HPDE6-E6E7 (cell line): ENCODE results near the gene ZNF211.

Source experiments
- DNase-seq: peaks from one replicate; pipeline ENCODE4 v3.0.0; 2011; ENCODE audit warnings: missing footprints; ENCODE audit errors: extremely low spot score

The ZNF211 gene

DNA sequence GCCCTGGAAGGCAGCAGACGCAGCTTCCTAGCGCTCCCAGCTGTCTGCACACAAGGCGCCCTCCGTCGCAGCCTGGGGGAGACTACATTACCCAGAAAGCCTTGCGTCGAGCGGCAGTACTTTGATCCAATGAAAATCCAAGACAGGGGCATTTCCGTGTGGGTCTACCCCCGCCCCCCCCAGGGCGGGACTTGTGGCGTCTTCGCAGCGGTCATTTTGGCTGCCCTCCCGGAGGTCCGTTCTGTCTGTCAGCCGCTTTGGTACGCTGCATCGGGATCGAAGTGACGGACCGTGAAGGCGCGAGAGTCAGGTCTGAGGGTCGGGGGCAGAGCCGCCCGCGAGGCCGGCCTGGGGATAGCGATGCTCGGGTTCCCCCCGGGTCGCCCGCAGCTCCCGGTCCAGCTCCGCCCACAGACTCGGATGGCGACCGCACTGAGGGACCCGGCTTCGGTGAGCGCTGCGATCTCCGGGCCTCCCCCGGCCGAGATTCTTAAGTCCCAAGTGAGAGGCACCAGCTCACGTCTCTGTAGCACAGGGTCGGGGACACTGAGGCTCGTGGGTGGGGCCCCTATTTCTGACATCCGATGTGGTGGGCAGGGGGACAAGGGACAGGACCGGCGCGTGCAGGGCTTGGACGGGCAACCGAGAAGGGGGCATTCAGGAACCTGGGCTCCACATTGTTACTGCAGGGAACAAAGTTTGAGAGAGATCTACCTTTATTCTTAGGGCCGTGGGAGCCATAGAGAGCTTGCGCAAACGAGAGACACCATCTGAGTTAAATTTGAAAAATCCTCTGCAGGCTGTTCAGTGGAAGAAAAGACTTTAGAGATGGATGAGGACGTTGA is at the start of gene ZNF211:
TSS of gene ZNF211 (plus strand) at position 182 of the 845 bp plus-strand sequence. CDS start at position 361, 179 bp downstream.
- peak; percentile 93 for DNase-seq

DNA sequence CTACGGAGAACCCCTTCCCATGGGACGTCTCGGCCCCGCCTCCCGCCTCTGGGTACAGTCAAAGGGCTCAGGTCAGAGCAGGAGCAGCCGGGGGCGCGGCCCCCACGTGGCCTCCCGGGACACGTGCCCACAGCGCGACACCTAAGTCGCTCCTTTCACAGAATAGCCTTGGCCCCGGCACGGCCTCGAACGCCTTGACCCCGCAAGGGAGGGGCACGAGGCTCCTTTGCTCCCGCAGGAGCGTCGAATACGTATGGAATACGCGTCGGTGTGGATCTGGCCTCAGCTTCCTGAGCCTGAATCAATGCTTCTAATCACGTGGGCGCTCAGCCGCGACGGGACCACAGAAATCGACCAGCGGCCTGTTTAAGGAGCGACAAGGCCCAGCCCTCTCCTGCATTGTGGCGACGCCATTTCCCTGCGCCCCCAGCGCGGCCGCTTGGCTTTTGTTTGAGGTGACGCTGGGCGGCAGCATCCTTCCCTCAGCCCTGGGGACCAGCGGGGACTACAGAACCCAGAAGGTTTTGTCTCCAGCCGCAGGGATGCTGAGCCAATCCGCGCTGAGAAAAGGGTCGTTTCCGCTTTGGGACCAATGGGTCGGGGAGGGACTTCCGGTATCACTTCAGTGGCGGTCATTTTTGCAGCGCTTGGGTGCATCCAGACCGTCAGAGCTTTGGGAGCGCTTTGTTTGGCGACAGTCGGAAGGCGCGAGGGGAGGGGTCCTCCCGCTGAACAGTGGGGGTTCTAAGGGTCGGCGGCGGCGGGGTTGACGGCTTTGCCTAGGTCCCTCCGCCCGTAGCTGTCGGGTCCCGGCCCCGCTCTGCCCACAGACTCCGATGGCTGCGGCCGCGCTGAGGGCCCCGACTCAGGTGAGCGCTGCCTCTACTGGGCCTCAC is 49.2 kb upstream of the ZNF211 start, which contains the start of gene ZIK1:
TSS of gene ZIK1 (plus strand) at position 625 of the 896 bp plus-strand sequence. CDS start at position 837, 212 bp downstream.
- DNase-seq = peak; percentile 97

DNA sequence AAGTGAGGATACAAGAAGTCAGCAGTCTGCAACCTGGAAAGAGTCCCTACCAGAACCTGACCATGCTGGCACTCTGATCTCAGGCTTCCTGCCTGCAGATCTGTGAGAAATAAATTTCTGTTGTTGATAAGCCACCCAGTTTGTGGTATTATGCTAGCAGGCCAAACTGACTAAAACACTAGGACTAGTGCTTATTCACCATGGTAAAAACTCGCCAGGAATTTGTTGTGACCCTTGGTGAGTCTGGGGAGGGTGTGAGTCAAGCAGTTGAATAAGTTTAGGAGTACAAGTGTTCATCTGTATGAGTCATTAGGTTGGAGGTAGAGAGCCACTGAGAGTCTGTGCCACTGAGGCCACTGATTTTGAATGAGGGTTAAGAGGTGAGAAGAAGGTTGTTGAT is 45.4 kb upstream of the ZNF211 start:
- no peak for DNase-seq

DNA sequence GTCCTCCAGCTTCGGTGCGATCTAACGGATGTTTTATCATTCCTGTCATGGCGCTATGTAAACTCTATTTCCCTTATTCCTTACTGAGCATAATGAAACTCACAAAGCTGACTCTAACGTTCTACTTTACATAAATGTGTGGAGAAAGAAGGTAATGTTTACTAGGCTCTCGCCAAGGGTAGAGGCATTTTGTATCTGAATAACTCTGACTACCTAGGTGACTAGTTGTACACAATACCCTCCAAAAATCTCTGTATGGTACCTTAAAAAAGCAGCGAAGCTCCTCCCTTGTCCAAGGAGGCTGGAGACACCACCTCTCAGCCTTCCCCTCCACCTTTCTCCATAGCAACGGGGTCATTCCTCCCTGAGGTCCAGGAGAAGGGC is 33.6 kb upstream of the ZNF211 start:
- DNase-seq = no peak

DNA sequence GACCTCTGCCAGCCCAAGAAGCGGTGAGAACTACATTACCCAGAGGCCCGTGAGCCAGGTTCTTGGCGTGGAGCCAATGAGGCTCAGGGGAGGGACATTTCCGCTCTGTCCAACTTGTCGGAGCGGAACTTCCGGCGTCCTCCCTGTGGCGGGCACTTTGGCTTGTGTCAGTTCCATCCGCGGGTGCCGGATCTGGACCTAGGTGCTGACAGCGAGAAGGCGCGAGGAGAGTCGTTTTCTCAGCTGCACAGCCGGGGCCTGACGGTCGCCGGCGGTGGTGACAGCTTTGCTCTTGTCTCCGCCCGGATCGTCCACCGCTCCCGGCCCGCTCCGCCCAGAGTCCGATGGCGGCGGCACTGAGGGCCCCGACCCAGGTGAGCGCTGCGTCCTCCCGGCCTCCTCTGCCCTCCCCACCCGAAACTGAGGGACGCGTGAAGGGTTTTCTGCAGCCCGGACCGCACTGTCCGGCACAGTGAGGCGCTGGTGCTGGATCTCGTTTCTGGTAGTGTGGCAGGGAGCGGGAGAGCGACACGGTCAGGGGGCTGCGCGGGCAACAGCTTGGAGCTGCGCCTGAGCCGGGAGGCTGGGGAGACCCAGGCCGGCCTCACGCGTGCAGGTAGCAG is 33.1 kb upstream of the ZNF211 start, which contains the start of gene ZNF530:
TSS of gene ZNF530 (plus strand) at position 125 of the 623 bp plus-strand sequence. CDS start 4,461 bp downstream, outside the sequence.
- DNase-seq = peak; percentile 91

DNA sequence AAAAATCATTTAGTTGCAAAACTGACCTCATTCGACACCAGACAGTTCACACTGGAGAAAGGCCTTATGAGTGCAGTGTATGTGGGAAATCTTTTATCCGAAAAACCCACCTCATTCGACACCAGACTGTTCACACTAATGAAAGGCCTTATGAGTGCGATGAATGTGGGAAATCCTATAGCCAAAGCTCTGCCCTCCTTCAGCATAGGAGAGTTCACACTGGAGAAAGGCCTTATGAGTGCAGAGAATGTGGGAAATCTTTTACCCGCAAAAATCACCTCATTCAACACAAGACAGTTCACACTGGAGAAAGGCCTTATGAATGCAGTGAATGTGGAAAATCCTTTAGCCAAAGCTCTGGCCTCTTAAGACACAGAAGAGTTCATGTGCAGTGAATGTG is 26.0 kb upstream of the ZNF211 start:
- DNase-seq = no peak

DNA sequence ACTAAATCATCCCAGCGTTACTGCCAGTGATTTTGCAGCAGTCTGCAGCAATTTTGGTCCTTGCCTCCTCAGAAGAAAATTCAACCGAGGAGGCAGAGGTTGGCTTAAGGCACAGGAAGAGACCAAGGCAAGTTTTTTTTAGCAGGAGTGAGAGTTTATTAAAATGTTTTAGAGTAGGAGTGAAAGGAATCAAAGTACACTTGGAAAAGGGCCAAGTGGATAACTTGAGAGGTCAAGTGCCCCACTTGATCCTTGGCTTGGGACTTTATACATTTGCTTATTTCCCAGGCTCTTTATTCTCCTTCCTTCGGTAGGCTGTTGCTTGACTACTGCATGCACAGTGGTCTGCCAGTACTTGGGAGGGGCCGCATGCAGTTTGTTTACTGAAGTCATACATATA is 21.9 kb upstream of the ZNF211 start:
- DNase-seq = no peak

DNA sequence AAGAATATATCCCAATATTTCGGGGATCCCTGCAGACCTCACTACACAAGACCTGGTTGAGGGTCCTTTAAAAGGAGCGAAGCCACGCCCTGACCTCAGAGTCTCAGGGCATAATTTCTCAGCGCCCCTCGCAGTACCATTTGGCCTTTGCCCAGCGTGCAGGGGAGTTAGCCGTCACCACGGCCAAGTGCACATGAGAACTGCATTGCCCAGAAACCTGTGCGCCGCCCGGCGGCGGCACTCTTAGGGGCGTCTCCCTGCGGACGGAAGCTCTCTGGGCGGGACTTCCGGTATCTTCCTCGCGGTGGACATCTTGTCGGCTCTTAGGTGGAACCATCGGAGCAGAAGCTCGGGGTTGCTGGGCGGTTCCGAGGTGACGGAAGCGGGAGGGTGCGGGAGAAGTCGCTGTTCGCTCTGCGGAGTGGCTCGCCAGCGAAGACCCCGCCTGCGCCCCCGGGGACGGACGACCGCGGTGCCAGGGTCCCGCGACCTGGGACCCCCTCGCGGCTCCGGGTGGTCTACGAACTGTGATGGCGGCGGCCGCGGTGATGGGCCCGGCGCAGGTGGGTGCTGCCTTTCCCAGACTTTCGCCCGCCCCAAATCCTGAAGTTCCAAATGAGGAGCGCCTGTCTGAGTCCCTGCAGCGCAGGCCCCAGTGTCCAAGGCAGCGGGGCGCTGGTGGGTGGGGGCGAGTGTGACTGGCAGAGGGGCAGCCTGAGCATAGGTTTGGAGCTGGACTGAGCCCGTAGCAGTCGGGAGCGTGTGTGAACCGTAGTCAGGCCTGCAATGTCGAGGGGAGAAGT is 18.8 kb upstream of the ZNF211 start, which contains the start of gene ZNF134:
TSS of gene ZNF134 (plus strand) at position 302 of the 803 bp plus-strand sequence. CDS start 5,227 bp downstream, outside the sequence.
- DNase-seq = peak; percentile 96

DNA sequence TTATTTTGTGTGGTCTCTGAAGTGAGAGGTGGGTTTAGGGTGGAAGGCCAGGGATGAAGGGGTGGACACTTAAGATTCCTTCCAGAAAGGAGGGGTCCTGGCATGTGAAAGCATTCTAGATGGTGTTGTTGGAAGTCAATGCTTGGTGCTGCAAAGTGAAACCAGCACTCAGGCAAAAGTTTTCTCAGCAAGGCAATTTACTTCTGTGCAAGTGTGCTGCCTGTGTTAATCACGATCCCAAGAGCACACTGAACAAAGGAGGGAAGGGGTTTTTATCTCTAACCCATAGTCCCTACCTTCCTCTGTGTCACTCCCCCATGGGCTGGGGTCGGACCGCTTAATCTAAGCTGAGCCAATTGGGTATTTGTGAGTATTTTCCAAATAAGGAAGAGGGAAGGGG is 17.6 kb upstream of the ZNF211 start:
- DNase-seq = no peak

DNA sequence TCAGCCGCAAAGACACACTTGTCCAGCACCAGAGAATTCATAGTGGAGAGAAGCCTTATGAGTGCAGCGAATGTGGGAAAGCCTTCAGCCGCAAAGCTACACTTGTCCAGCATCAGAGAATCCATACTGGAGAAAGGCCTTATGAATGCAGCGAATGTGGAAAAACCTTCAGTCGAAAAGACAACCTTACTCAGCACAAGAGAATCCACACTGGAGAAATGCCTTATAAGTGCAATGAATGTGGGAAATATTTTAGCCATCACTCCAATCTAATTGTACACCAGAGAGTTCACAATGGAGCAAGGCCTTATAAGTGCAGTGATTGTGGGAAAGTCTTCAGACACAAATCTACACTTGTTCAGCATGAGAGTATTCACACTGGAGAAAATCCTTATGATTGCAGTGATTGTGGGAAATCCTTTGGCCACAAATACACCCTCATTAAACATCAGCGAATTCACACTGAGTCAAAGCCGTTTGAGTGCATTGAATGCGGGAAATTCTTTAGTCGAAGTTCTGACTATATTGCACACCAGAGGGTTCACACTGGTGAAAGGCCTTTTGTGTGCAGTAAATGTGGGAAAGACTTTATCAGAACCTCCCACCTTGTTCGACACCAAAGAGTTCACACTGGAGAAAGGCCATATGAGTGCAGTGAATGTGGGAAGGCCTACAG is 12.2 kb upstream of the ZNF211 start:
- no peak for DNase-seq

DNA sequence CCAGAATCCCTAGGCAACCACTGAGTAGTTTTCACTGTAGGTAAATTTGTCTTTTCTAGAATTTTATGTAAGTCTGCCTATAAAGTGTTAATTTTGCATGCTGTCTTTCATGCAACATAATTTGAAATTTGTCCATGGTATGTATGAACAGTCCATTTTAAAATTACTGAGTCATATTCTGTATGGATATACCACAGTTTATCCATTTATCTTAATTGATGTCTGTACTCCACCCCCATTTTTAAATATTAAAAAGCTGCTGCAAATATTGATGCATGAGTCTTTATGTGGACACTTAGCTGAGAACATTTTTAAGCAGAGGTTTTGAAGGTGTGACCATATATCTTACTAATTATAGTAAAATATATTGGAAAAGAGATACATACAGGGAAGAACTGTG is 9.9 kb upstream of the ZNF211 start:
- no peak for DNase-seq

DNA sequence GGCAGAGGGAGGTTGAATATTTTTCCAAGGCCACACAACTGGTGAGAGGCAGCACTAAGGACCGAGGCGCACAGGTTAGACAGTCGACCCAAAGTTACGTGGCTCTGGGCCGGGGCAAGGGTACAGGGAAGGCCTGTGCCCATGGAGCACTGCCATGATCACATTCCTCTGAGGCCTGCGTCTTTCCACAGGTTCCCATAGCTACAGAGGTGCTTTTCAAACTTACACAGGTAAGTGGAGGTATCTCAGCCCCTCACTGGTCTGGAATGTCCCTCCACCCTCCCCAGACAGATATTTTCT is 814 bp downstream of the ZNF211 start:
- no peak for DNase-seq

DNA sequence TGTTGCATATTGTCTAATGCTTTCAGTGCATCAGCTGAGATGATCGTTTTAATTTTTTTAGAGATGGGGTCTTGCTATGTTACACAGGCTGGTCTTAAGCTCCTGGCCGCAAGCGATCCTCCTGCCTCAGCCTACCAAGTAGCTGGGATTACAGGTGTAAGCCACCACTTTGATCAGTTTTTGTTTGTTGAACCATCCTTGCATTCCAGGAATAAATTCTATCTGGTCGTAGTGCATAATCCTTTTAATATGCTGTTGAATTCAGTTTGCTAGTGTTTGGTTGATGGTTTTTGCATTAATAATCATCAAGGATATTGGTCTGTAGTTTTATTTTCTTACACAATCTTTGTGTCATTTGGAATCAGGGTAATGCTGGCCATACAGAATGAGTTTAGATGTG is 4.4 kb downstream of the ZNF211 start:
- no peak for DNase-seq

DNA sequence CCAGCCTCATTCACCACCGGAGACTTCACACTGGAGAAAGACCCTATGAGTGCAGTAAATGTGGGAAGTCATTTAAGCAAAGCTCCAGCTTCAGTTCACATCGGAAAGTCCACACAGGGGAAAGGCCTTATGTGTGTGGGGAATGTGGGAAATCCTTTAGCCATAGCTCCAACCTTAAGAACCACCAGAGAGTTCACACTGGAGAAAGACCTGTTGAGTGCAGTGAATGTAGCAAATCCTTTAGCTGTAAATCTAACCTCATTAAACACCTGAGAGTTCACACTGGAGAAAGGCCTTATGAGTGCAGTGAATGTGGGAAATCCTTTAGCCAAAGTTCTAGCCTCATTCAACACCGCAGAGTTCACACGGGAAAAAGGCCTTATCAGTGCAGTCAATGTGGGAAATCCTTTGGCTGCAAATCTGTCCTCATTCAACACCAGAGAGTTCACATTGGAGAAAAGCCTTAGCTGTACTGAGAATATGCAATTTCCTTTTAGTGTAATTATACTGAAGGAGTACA is 8.8 kb downstream of the ZNF211 start:
- no peak for DNase-seq

DNA sequence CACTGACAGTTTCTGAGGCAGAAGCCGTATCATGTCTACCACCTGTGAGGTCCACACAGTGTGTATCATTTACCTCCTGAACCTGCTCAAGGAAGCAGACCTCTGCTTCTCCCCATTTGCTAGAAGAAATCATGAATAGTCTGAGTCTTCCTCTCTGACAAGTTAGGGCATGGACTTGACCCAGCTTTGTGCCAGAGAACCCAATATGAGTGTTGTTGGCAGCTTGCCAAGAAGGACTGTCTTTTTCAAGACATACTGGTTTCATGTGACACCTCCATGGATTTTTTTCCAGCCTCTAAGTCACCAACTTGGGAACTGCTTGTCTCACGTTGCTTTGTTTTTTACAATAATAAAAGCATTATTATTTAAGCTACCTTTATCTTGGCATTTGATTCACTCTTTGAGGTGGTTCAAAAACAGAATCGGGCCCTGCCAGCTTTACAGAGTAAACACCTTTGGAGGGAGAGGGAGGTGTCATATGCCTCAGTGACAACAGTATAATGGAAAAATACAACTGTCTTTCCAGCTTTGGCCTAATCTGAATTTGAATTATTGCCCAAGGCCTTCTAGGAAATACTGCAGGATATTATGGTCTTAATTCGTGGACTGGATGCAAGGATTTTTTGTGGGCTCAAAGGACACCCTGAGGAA is 9.6 kb downstream of the ZNF211 start:
- DNase-seq = peak; percentile 25

DNA sequence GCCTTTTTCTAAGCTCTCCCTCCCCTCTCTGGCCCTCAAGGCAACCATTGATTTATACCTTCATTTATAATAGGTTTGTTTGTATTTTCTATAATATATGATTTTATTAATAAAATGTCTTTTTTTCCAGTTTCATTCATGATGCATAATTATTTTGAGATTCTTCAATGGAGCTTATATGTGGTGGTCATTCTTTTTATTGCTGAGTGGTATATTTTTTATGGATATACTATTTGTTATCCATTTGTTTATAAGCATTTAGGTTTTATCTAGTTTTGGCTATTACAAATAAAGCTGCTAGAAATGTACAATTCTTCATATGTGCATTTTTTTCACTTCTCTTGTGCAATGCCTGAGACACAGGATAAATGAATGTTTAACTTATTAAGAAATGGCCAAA is 10.8 kb downstream of the ZNF211 start:
- no peak for DNase-seq

DNA sequence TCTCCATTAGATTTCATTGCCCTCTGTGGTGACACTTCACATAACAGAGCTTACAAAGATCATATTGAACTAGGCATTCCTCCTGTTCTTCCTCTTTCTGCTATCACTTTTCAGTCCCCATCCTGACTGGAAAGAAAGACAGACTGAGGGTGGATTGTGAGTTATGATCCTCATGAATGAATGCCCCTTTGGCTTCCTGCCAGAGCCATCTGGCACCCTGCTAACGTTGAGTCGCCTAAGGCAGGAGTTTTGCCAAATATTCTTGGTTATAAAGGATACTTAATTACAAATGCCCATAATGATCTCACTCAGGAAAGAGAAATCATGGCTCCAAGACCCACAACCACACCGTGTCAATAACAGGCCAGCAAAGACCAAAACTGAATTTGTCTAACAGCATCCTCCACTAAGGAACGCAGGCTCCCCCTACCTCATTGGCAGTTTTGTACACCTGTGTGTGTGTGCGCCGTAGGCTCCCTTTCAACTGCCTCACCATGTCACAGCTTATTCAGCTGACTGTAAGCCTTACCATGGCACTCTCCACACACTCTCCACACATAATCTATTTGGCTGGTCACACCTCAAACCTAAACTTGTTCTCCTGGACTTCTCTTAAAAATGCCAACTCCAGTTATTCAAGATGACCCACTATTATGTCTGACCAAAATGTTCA is 15.5 kb downstream of the ZNF211 start:
- no peak for DNase-seq

DNA sequence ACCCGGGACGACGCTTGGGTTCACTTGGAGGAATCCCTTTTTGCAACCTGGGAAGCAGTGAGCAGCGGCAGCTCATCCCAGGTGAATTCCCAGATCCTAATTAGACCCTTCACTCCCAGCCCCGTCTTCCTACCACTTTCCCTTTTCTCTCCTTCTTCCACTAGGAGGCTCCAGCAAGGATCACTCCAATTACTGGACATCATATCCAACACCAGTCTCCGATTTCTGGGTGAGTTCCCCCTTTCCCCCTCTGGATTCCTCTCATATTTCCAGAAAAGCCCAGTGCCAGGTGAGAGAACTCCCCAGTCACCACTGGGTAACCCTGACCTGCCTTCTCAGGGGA is 18.7 kb downstream of the ZNF211 start:
- no peak for DNase-seq

DNA sequence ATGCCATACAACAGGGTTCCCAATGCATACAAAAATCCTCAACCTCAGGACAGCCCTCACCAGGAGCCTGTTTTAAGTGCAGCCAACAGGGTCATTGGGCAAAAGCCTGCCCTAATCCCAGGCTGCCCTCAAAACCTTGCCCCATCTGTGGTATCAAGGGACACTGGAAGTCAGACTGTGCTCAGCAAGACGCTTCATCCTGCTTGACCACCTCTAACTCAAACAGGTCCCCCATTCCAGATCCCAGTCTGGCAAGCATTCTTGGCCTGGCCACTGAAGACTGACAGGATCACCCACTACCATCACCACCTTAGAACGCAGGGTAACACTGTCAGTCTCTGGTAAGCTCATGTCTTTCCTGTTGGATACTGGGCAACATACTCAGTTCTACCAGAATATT is 20.7 kb downstream of the ZNF211 start:
- no peak for DNase-seq
